Esophagus squamous epithelium (tissue), 5 donors: ENCODE results near the gene TEKT5. TPM values are rescaled to one million over a fixed set of nuclear protein-coding genes. Genes with fewer than 3 reads are reported as not detected.

Experiments used
- DNase-seq: peaks from one replicate; lab custom pipeline; 2025; lab: John Stamatoyannopoulos, UW
- H3K27ac ChIP-seq, 4 donors: fragments of 200-600 bp; sonication (generic); one replicate each; pipeline ENCODE4 v1.5.1; 2016 to 2019; ENCODE audit warnings: mild to moderate bottlenecking in 1 of 4
- H3K27me3 ChIP-seq, 4 donors: fragments of 200-600 bp; sonication (generic); 1 replicate in 3 of 4; 2 replicates in 1 of 4; pipeline versions ENCODE4 v1.5.1 to v1.6.0; 2017 to 2021; ENCODE audit warnings: antibody characterized with exemption in 1 of 4
- H3K36me3 ChIP-seq, 3 donors: fragments of 200-600 bp; sonication (generic); one replicate each; pipeline ENCODE4 v1.5.1; 2016 to 2019
- H3K4me1 ChIP-seq, 3 donors: fragments of 200-600 bp; sonication (generic); one replicate each; pipeline ENCODE4 v1.5.1; 2017 to 2019
- H3K4me3 ChIP-seq, 4 donors: fragments of 200-600 bp; sonication (generic); 1 replicate in 3 of 4; 2 replicates in 1 of 4; pipeline ENCODE4 v1.5.1; 2016 to 2019; ENCODE audit warnings: mild to moderate bottlenecking in 2 of 4, moderate library complexity in 1 of 4
- H3K9me3 ChIP-seq, 3 donors: fragments of 200-600 bp; sonication (generic); one replicate each; pipeline ENCODE4 v1.5.1; 2016 to 2019
- POLR2A ChIP-seq, 4 donors: fragments of 450-650 bp; IDR thresholded peaks; one replicate each; pipeline ENCODE4 v1.6.1; 2017; ENCODE audit warnings: antibody characterized with exemption in 4 of 4, mild to moderate bottlenecking in 4 of 4, moderate library complexity in 3 of 4
- WGBS, 2 donors: methylation state at CpG; one replicate each; pipeline ENCODE4 v1.1.5; 2018; 5-methylcytosine and 5-hydroxymethylcytosine counted together
- intact Hi-C: fragments of 100-400 bp; cut with DNase I; formaldehyde crosslinking; loops from one replicate; pipeline ENCODE4 v1.15.0; 2022
- total RNA-seq, 4 donors: library from RNA; depleted of rRNA; stranded (reverse); fragments of >200 nt; gene quantifications; one replicate each; pipeline ENCODE4 v1.1.0, GENCODE V29; 2016
- TF ChIP-seq, protein P1 (sequence below), 6 experiments: fragments of 450-650 bp in 4 of 6; fragments of 200-600 bp in 2 of 6; sonication (generic) in 2 of 6; IDR thresholded peaks; one replicate each; pipeline ENCODE4 v1.5.1; 2016 to 2019; ENCODE audit warnings: antibody characterized with exemption in 6 of 6, mild to moderate bottlenecking in 4 of 6, moderate library complexity in 4 of 6
- donor health status: DM: yes; HTN: yes; CAD: no.

TEKT5 gene
- total RNA-seq, 4 donors from 2014 or later, result not detected

- WGBS, 2 donors, result 76 to 93% methylated on average over 7 of the region's 7 CpGs
- TF ChIP-seq POLR2A (IDR thresholded peaks at IDR 0.05), result no peak
- TF ChIP-seq, protein P1, sequence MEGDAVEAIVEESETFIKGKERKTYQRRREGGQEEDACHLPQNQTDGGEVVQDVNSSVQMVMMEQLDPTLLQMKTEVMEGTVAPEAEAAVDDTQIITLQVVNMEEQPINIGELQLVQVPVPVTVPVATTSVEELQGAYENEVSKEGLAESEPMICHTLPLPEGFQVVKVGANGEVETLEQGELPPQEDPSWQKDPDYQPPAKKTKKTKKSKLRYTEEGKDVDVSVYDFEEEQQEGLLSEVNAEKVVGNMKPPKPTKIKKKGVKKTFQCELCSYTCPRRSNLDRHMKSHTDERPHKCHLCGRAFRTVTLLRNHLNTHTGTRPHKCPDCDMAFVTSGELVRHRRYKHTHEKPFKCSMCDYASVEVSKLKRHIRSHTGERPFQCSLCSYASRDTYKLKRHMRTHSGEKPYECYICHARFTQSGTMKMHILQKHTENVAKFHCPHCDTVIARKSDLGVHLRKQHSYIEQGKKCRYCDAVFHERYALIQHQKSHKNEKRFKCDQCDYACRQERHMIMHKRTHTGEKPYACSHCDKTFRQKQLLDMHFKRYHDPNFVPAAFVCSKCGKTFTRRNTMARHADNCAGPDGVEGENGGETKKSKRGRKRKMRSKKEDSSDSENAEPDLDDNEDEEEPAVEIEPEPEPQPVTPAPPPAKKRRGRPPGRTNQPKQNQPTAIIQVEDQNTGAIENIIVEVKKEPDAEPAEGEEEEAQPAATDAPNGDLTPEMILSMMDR (IDR thresholded peaks at IDR 0.05), result no peak
- H3K27me3 ChIP-seq, result no peaks in the 10 kb centered on the region
- H3K9me3 ChIP-seq, result no peaks in the 10 kb centered on the region
- no peak overlapping the region for H3K4me3 ChIP-seq
- intact Hi-C loops, result loop anchor here (5.0 kb wide), 1 partner anchor 154 kb away; no protein-coding TSS in a partner anchor
- no peak overlapping the region for H3K27ac ChIP-seq
- peaks cover 0 to 13% (median 0%) of the 10 kb centered on the region in 3 donors for H3K4me1 ChIP-seq
- DNase-seq, result no peak
- H3K36me3 ChIP-seq, result no peaks in the 10 kb centered on the region
These were observed 37.1 kb upstream of the TEKT5 start for GRCh38 chr16:10731790-10732189.

- peaks cover 0 to 12% (median 0%) of the 10 kb centered on the region in 3 donors for H3K4me1 ChIP-seq
- no peak for TF ChIP-seq POLR2A (IDR thresholded peaks at IDR 0.05)
- TF ChIP-seq, protein P1 (IDR thresholded peaks at IDR 0.05), result peak in 1 of 6 experiments; percentile 29
- no peaks in the 10 kb centered on the region for H3K9me3 ChIP-seq
- H3K4me3 ChIP-seq, result no peak overlapping the region
- 55 to 60% methylated on average over 17 of the region's 19 CpGs for WGBS, 2 donors
- intact Hi-C loops, result loop anchor here (5.0 kb wide), 1 partner anchor 152 kb away; no protein-coding TSS in a partner anchor
- H3K27ac ChIP-seq, result no peak overlapping the region
- DNase-seq, result no peak
- no peaks in the 10 kb centered on the region for H3K36me3 ChIP-seq
- H3K27me3 ChIP-seq, result no peaks in the 10 kb centered on the region
These were observed 34.6 kb upstream of the TEKT5 start for GRCh38 chr16:10729104-10730048.

GRCh38 chr16:10728003-10728887 lies 33.5 kb upstream of the TEKT5 start:
- 69 to 70% methylated on average over 8 to 16 of the region's 16 CpGs for WGBS, 2 donors

DNA sequence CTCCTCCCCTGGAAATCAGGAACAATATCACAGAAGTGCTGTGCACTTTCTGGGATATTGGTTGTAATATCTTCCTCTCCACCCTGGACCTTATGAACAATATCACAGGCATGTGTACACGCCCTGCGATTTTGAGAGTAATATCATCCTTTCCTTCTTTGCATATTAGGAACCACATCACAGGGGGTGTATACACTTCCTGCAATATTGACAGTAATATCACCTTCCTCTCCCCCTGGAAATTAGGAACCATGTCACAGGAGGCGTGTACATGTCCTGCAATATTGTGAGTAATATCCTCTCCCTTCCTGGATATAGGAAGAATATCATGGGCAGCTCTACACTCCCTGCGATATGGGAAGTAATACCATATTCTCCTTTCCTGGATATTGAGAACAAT lies 14.2 kb upstream of the TEKT5 start:
- H3K9me3 ChIP-seq, result no peaks in the 10 kb centered on the region
- intact Hi-C loops, result no loop called here
- no peaks in the 10 kb centered on the region for H3K4me1 ChIP-seq
- no peak for TF ChIP-seq POLR2A (IDR thresholded peaks at IDR 0.05)
- TF ChIP-seq, protein P1 (IDR thresholded peaks at IDR 0.05), result no peak
- H3K27me3 ChIP-seq, result no peaks in the 10 kb centered on the region
- H3K4me3 ChIP-seq, result no peak overlapping the region
- 55 to 68% methylated on average over 4 of the region's 4 CpGs for WGBS, 2 donors
- no peaks in the 10 kb centered on the region for H3K36me3 ChIP-seq
- DNase-seq, result no peak
- H3K27ac ChIP-seq, result no peak overlapping the region

More at GRCh38 chr16:10728003-10728887, 33.5 kb upstream of the TEKT5 start:
- H3K27ac ChIP-seq, result no peak overlapping the region
- intact Hi-C loops, result no loop called here
- no peak for DNase-seq
- H3K36me3 ChIP-seq, result no peaks in the 10 kb centered on the region
- H3K9me3 ChIP-seq, result no peaks in the 10 kb centered on the region
- peaks cover 0 to 12% (median 0%) of the 10 kb centered on the region in 3 donors for H3K4me1 ChIP-seq
- no peaks in the 10 kb centered on the region for H3K27me3 ChIP-seq
- H3K4me3 ChIP-seq, result no peak overlapping the region
- TF ChIP-seq, protein P1 (IDR thresholded peaks at IDR 0.05), result no peak
- no peak for TF ChIP-seq POLR2A (IDR thresholded peaks at IDR 0.05)
